ENCODE results near the gene SLC24A5.

SLC24A5 gene

GRCh38 chr15:48185529-48185928 is 64.7 kb downstream of the SLC24A5 start:
- no peak for DNase-seq (ENCODE audit: low read depth in 2 of 3, low spot score in 2 of 3)

GRCh38 chr15:48186271-48186670 is 65.5 kb downstream of the SLC24A5 start:
- DNase-seq (ENCODE audit: low read depth in 2 of 3, low spot score in 2 of 3): no peak

GRCh38 chr15:48190932-48191573 is 70.3 kb downstream of the SLC24A5 start:
- no peak for DNase-seq (ENCODE audit: low read depth in 2 of 3, low spot score in 2 of 3)

- no peak for DNase-seq (ENCODE audit: low read depth in 2 of 3, low spot score in 2 of 3)
Measured at GRCh38 chr15:48191574-48192225, 70.9 kb downstream of the SLC24A5 start, which contains the start of gene CTXN2. TSS of gene CTXN2 (plus strand) at chr15:48191665. CDS start at chr15:48201301, 9,636 bp downstream.

Data from activated CD8-positive, alpha-beta memory T cell treated with anti-CD3 and anti-CD28 coated beads for 48 hours (primary cell).